Measurements from ENCODE around the gene CEP162.

The CEP162 gene

DNA sequence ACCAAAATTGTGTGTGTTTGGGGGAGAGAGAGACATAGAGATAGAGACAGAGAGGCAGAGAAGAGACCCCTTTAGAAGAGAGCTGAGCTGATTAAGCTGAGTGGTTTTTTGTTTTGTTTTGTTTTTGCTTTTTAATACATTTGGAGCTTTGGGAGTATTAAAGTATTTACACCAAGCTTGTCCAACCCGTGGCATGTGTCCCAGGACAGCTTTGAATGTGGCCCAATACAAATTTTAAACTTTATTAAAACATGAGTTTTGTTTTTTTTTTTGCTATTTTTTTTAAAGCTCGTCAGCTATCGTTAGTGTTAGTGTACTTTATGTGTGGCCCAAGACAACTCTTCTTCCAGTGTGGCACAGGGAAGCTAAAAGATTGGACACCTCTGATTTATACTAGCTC lies 137.9 kb downstream of the CEP162 start:
- H3K4me3 ChIP-seq (ENCODE audit: low read depth, low read length), result no peak overlapping the region
- no peak overlapping the region for H3K27ac ChIP-seq (ENCODE audit: extremely low read depth, low read depth, low read length)
- H3K36me3 ChIP-seq (ENCODE audit: control insufficient read depth in 2 of 2, insufficient read depth in 1 of 2, low read length in 2 of 2), result no peaks in the 10 kb centered on the region
- CTCF ChIA-PET, result interaction anchor here (0.6 to 1.4 kb wide), 3 partner anchors 14 to 205 kb away, joined by 3 read pairs; no protein-coding TSS in a partner anchor
- H3K9me3 ChIP-seq (ENCODE audit: control insufficient read depth, insufficient read depth, low read depth, low read length), result no peaks in the 10 kb centered on the region
- no peaks in the 10 kb centered on the region for H3K4me1 ChIP-seq (ENCODE audit: control insufficient read depth, insufficient read depth, low read length)
- POLR2A ChIA-PET, result no interaction called here
- TF ChIP-seq ZNF140 (tag by site-specific recombination; IDR thresholded peaks at IDR 0.05) (no peak), ZNF48 (tag by site-specific recombination; IDR thresholded peaks at IDR 0.05) (no peak), ZNF391 (tag by site-specific recombination; IDR thresholded peaks at IDR 0.05; ENCODE audit: borderline replicate concordance, low read depth) (no peak), REPIN1 (tag by site-specific recombination; IDR thresholded peaks at IDR 0.05; ENCODE audit: low read depth) (no peak), HOXD13 (CRISPR knock-in tag; IDR thresholded peaks at IDR 0.05; ENCODE audit: borderline replicate concordance) (no peak), ZNF473 (tag by site-specific recombination; IDR thresholded peaks at IDR 0.05) (no peak), ZNF529 (tag by site-specific recombination; IDR thresholded peaks at IDR 0.05; ENCODE audit: insufficient replicate concordance) (no peak)

DNA sequence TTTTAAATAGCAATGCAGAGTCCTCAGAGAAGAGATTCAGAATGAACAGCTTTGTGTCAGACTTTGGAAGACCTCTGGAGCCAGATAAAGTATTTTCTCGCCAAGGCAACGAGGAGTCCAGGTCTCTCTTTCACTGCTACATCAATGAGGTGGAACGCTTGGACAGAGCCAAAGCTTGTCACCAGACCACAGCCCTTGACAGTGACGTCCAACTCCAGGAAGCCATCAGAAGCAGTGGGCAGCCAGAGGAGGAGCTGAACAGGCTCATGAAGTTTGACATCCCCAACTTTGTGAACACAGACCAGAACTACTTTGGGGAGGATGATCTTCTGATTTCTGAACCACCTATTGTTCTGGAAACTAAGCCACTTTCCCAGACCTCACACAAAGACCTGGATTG lies 138.4 kb downstream of the CEP162 start:
- H3K4me3 ChIP-seq (ENCODE audit: low read depth, low read length), result no peak overlapping the region
- H3K4me1 ChIP-seq (ENCODE audit: control insufficient read depth, insufficient read depth, low read length), result no peaks in the 10 kb centered on the region
- ChIA-PET POLR2A (no interaction called here), CTCF (interaction anchor here (0.5 to 1.4 kb wide), 3 partner anchors 14 to 131 kb away, joined by 3 read pairs; no protein-coding TSS in a partner anchor)
- H3K36me3 ChIP-seq (ENCODE audit: control insufficient read depth in 2 of 2, insufficient read depth in 1 of 2, low read length in 2 of 2), result no peaks in the 10 kb centered on the region
- TF ChIP-seq ZNF23 (tag by site-specific recombination; IDR thresholded peaks at IDR 0.05; ENCODE audit: borderline replicate concordance), result no peak
- TF ChIP-seq, protein P1, sequence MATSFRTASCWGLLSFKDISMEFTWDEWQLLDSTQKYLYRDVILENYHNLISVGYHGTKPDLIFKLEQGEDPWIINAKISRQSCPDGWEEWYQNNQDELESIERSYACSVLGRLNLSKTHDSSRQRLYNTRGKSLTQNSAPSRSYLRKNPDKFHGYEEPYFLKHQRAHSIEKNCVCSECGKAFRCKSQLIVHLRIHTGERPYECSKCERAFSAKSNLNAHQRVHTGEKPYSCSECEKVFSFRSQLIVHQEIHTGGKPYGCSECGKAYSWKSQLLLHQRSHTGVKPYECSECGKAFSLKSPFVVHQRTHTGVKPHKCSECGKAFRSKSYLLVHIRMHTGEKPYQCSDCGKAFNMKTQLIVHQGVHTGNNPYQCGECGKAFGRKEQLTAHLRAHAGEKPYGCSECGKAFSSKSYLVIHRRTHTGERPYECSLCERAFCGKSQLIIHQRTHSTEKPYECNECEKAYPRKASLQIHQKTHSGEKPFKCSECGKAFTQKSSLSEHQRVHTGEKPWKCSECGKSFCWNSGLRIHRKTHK (tag by site-specific recombination; IDR thresholded peaks at IDR 0.05), result no peak
- TF ChIP-seq ZNF184 (tag by site-specific recombination; IDR thresholded peaks at IDR 0.05), result no peak
- no peak for TF ChIP-seq REPIN1 (tag by site-specific recombination; IDR thresholded peaks at IDR 0.05; ENCODE audit: low read depth)
- no peak for TF ChIP-seq KLF16 (tag by site-specific recombination; IDR thresholded peaks at IDR 0.05)
- TF ChIP-seq ZNF747 (tag by site-specific recombination; IDR thresholded peaks at IDR 0.05), result no peak
- no peak for TF ChIP-seq ZFP3 (tag by site-specific recombination; IDR thresholded peaks at IDR 0.05; ENCODE audit: low read depth)
- H3K27ac ChIP-seq (ENCODE audit: extremely low read depth, low read depth, low read length), result no peak overlapping the region
- H3K9me3 ChIP-seq (ENCODE audit: control insufficient read depth, insufficient read depth, low read depth, low read length), result no peaks in the 10 kb centered on the region

GRCh38 chr6:84086545-84087429 lies 140.7 kb downstream of the CEP162 start:
- ChIA-PET CTCF (no interaction called here), POLR2A (no interaction called here)
- no peak overlapping the region for H3K4me3 ChIP-seq (ENCODE audit: low read depth, low read length)
- no peaks in the 10 kb centered on the region for H3K4me1 ChIP-seq (ENCODE audit: control insufficient read depth, insufficient read depth, low read length)
- H3K9me3 ChIP-seq (ENCODE audit: control insufficient read depth, insufficient read depth, low read depth, low read length), result no peaks in the 10 kb centered on the region
- H3K27ac ChIP-seq (ENCODE audit: extremely low read depth, low read depth, low read length), result no peak overlapping the region
- H3K36me3 ChIP-seq (ENCODE audit: control insufficient read depth in 2 of 2, insufficient read depth in 1 of 2, low read length in 2 of 2), result no peaks in the 10 kb centered on the region
- TF ChIP-seq ZNF514 (tag by site-specific recombination; IDR thresholded peaks at IDR 0.05), result no peak
- no peak for TF ChIP-seq ZNF239 (tag by site-specific recombination; IDR thresholded peaks at IDR 0.05)
- TF ChIP-seq MEIS1 (CRISPR knock-in tag; IDR thresholded peaks at IDR 0.05; ENCODE audit: borderline replicate concordance), result no peak
- no peak for TF ChIP-seq ZSCAN18 (tag by site-specific recombination; IDR thresholded peaks at IDR 0.05)
- TF ChIP-seq ZNF664 (tag by site-specific recombination; IDR thresholded peaks at IDR 0.05), result no peak
- TF ChIP-seq EGR2 (tag by site-specific recombination; IDR thresholded peaks at IDR 0.05; ENCODE audit: low read depth), result no peak
- TF ChIP-seq, protein P2, sequence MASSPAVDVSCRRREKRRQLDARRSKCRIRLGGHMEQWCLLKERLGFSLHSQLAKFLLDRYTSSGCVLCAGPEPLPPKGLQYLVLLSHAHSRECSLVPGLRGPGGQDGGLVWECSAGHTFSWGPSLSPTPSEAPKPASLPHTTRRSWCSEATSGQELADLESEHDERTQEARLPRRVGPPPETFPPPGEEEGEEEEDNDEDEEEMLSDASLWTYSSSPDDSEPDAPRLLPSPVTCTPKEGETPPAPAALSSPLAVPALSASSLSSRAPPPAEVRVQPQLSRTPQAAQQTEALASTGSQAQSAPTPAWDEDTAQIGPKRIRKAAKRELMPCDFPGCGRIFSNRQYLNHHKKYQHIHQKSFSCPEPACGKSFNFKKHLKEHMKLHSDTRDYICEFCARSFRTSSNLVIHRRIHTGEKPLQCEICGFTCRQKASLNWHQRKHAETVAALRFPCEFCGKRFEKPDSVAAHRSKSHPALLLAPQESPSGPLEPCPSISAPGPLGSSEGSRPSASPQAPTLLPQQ (tag by site-specific recombination; IDR thresholded peaks at IDR 0.05), result no peak
- no peak for TF ChIP-seq TSHZ1 (tag by site-specific recombination; IDR thresholded peaks at IDR 0.05; ENCODE audit: borderline replicate concordance)
- no peak for TF ChIP-seq ZNF610 (tag by site-specific recombination; IDR thresholded peaks at IDR 0.05; ENCODE audit: borderline replicate concordance)
- TF ChIP-seq ZNF433 (tag by site-specific recombination; IDR thresholded peaks at IDR 0.05; ENCODE audit: low read depth), result no peak
- TF ChIP-seq ZBTB17 (tag by site-specific recombination; IDR thresholded peaks at IDR 0.05), result no peak

Data from HEK293 (cell line).